SK-N-SH treated with all-trans-retinoic acid at 6 μM for 48 hours (cell line): ENCODE measurements around the gene APIP.

Source experiments
- ARNTL ChIP-seq: fragments of 450-650 bp; formaldehyde crosslinking; IDR thresholded peaks from 2 replicates; pipeline ENCODE4 v1.5.0; 2020; ENCODE audit warnings: low read depth, mild to moderate bottlenecking, moderate library complexity, borderline replicate concordance
- CSDC2 ChIP-seq: fragments of 250-450 bp; sonication (Bioruptor Pico); IDR thresholded peaks from 2 replicates; pipeline ENCODE4 v1.5.0; 2020; ENCODE audit warnings: mild to moderate bottlenecking, moderate library complexity
- ZFP30 ChIP-seq: fragments of 450-650 bp; formaldehyde crosslinking; IDR thresholded peaks from 2 replicates; pipeline ENCODE4 v1.5.0; 2022; ENCODE audit warnings: mild to moderate bottlenecking, moderate library complexity

GRCh38 chr11:34860518-34860917 is 55.7 kb downstream of the APIP start:
- no peak for TF ChIP-seq ZFP30 (CRISPR knock-in tag)
- TF ChIP-seq CSDC2 (CRISPR knock-in tag): no peak
- TF ChIP-seq ARNTL (CRISPR knock-in tag): no peak
